GM19324 (cell line): ENCODE measurements around the gene TK1.
"Not testable (repeated sequence)": the region's sequence is repeated elsewhere in the genome, so short reads cannot be mapped to it uniquely, and the experiment has no call there.

Experiments used
- ATAC-seq: cut with Tn5 transposase; IDR thresholded peaks from one replicate; pipeline ENCODE4 v1.9.1; 2021; ENCODE audit warnings: mild to moderate bottlenecking, moderate library complexity; ENCODE audit not compliant: unreplicated experiment, low FRiP score

TK1 gene

DNA sequence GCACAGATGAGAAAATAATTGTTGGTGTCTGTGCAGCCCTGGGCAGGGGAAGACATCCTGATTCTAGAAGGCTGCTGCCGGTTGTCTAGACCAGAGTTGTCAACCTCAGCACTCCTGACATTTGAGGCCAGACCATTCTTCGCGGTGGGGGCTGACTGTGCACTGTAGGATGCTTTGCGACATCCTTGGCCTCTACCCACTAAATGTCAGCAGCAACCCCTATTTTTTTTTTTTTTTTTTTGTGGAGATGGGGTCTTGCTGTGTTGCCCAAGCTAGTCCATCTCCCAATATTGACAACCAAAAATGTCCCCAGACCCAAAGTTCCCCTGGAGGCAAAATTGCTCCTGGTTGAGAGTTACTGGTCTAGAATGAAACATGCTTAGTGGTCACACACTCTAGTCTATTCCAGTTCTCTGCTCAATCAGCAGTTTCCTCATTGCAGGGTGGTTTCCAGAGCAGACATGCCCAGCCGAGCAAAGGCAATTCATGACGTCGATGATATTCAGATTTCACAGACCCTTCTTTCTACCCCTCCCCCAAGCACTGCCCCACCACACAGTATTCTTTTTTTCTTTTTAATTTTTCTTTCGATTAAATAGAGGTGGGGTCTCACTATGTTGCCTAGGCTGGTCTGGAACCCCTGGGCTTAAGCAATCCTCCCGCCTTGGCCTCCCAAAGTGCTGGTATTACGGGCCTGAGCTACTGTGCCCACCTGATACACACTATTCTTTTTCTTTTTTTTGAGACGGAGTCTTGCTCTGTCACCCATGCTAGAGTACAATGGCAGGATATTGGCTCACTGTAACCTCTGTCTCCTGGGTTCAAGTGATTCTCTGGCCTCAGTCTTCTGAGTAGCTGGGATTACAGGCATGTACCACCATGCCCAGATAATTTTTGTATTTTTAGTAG lies 31.7 kb downstream of the TK1 start:
- ATAC-seq = no peak

GRCh38 chr17:78151514-78152008 lies 35.3 kb downstream of the TK1 start:
- ATAC-seq = no peak

- ATAC-seq = no peak
These were observed 38.4 kb downstream of the TK1 start for GRCh38 chr17:78148286-78149016.

- ATAC-seq = no peak
These were observed 39.4 kb downstream of the TK1 start for GRCh38 chr17:78147315-78147998.

GRCh38 chr17:78146881-78147280 lies 40.0 kb downstream of the TK1 start:
- no peak for ATAC-seq

GRCh38 chr17:78146471-78146869 lies 40.4 kb downstream of the TK1 start:
- no peak for ATAC-seq

DNA sequence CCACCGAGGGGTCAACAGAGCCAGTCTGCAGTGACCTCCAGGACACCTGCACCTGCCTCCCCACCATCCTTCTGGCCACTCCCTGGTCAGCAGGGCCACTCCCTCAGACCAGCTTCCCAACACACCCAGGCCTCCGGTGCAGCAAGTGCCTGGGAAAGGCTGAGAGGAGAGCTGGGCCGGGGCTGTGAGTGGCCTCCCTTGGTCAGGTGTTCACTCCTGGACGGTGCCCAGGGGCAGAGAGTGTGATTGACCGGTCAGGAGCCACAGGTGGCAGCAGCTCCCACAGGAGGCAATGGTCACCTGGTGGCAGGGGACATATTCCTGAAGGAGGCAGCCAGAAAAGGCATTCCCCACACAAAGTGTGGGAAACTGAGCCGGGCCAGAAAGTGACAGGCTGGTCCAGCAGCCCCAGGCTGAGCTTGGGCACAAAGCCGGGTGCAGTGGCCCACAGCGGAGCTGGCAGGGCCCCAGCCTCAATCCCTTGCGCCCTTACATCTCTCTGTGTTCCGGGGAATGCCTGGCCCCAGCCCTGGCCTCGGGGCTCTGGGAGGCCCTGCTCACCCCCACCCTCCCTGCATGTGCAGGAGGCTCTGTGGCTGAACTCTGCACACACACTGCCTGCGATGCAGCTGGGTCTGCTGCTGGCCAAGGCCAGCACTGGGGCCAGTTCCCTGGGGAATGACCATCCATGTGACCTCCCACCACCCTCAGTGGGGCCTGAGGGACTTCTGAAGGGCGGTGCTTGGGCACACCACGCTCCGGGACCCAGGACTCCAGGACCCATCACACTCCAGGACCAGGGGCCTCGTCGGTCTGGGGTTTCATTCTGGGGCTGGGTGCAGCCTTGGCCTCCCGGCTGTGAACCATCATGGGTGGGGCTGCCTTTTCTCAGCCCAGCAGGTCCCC lies 41.9 kb downstream of the TK1 start:
- ATAC-seq = no peak

DNA sequence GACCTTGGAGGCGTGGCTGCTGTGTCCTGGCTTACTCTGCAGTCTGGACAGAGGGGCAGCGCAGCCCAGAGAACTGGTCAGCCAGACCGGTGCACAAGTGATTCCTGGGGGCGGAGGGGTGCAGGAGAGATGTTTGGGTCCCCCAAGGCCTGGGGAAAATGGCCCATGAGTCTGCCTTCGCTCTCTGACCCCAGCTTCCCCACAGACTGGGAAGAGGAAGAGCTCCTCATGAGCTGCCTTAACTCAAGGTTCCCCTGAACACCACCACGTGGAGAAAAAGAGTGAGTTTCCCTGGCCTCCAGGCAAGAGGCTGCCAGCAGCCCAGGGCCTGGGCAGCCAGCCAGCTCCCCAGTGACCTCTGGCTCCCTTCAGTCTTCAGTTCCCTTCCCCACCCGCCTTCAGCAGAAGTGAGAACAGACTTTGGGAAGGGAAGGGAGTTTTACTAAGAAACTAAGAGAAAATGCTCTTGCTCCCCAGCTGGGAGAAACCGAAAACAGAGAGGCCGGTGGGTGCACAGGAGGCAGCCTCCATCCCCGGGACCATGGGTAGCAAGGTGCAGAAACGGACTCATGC lies 42.6 kb downstream of the TK1 start:
- ATAC-seq = no peak

DNA sequence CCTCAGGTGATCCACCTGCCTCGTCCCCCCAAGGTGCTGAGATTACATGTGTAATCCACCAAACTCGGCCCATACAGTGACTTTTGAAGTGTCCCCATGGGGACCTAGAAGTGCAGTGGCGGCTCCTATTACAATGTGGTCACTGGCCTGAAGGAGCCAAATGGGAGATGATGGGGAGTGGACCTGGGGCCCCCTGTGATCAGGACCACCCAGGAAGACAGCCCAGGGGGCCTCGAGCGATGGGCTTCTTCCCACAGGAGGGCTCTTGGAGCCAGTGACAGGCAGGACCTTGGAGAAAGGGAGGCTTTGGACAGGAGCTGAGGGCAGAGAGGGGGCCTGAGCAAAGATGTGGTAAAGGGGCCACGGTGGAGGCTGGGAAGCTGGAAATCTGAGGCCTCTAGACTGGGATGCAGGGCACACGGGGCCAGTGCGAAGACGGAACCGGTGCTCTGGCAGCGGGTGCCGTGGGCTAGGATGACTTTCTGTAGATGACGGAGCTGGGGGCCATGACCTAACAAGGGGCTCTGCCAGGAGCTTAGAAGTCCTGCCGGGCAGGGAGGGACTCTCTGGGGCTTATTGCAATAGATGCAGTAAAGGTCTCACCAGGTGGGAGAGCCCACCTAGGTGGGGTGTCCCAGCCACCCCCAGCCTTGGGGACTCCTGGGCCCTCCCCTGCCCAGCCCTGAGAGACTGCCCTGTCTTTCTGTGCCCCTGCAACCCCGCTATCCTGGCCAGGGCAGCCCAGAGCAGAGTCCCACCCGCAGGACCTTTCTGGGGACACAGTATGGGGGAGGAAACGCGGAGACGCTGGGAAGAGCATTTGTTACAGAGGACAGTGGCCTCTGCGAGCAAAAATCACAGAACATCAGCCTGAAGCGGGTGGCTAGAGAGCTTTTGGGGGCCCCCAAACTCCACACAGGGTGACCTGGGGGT lies 43.4 kb downstream of the TK1 start:
- no peak for ATAC-seq

DNA sequence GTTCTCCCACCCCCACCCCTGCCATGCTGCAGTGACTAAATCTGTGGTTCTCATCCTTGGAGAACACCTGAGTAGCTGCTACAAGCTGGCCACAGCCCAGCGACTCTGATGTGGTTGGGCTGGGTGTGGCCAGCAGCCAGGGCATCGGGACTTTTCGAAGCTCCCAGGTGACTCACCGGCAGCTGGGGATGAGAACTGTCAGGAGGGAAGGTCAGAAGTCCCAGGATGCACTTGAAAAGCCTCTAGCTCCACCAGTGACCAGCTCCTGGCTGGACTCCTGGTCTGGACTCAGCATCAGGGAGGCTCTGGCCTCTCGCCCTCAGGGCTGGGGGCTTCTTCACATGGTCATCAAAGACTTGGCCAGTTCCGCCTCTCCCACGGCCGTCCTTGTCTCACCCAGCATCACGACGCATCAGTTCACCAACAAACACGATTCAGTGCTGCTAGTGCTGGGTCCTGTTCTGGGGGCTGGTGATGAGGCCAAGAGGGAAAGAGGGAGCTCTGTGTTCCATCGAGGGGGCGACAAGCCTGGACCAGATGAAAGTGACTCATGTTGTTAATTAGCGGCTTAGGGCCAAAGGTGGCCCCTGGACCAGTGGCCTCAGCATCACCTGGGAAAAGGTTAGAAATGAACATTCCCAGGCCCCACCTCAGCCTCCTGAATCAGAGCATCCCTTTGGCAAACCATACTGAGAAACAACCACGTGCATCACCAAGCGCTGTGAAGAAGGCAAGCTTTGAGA lies 44.6 kb downstream of the TK1 start:
- no peak for ATAC-seq

- ATAC-seq = no peak
These were observed 45.3 kb downstream of the TK1 start for GRCh38 chr17:78141437-78142118.

DNA sequence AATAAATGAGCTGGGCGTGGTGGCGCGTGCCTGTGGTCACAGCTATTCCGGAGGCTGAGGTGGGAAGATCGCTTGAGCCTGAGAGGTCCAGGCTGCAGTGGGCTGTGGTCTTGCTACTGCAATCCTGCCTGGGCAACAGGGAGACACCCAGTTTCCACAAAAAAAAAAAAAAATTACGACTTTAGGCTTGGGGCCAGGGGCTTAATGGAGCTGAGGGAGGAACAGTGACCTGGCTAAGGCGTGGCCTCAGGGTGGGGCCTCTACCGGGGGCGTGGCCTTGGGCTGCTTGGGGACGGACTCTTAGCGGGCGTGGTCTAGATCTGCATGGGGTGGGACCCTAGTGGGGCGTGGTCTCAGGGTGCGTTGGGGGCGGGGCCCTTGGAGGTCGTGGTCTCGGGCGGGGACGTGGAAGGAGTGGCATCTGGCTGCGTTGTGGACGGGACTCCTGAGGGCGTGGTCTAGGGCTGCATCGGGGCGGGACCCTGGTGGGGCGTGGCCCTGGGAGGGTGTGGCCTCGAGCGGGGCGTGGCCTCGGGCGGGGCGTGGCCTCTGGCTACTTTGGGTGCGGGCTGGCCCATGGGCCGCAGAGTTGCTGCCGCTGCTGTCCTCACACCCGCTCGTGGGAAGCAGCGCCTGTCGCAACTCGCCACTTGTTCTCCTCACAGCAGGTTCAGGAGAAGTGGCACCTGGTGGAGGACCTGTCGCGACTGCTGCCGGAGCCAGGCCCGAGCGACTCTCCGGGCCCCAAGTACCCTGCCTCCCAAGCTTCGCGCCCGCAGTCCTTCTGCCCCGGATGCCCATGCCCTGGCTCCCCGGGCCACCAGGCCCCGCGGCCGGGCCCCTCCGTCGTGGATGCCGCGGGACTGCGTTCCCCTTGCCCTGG lies 46.4 kb downstream of the TK1 start:
- peak; percentile 59 for ATAC-seq

GRCh38 chr17:78139861-78140168 lies 47.0 kb downstream of the TK1 start:
- not testable (repeated sequence) for ATAC-seq

GRCh38 chr17:78138204-78139060 lies 48.4 kb downstream of the TK1 start:
- no peak for ATAC-seq

- no peak for ATAC-seq
These were observed 49.3 kb downstream of the TK1 start for GRCh38 chr17:78137392-78138203.
